ENCODE measurements around the gene TOPBP1.

DNA sequence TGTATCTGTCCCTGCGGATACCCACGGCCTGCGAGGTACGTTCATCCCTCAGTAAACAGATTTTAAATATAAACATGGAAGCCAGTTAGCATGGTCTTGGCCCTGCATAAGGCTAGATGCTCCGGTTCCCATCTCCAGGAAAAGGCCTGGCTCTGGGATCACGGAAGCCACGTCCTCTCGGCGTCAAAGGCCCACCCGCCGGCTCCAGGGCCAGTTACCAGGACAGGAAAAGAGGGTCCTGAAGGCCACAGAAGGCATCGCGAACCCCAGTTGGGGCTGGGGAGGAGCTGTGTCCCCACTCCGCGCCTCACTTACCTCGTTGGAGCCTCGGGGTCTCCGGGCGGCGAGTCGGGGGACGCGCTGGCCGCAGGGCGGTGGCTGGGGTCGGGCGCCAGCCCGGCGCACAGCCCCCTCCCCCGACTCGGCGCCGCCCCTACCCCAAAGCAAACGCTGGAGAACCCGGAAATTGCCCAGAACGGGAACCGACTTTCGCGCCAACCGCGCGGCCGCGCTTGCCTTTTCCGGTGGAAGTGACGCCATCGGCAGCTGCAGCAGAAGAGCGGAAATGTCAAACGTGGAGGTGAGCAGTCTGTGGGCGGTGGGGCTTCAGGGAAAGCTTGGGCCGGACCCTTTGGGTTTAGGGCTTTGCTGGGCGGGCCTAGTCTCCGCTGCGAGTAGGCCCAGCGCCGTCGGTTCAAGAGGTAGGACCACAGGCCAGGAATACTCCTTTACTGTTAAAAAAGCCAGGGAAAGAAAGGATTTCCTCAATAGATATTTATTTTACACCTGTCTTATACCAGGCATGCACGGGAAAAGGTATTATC is at the start of gene TOPBP1:
- TF ChIP-seq, protein P1, sequence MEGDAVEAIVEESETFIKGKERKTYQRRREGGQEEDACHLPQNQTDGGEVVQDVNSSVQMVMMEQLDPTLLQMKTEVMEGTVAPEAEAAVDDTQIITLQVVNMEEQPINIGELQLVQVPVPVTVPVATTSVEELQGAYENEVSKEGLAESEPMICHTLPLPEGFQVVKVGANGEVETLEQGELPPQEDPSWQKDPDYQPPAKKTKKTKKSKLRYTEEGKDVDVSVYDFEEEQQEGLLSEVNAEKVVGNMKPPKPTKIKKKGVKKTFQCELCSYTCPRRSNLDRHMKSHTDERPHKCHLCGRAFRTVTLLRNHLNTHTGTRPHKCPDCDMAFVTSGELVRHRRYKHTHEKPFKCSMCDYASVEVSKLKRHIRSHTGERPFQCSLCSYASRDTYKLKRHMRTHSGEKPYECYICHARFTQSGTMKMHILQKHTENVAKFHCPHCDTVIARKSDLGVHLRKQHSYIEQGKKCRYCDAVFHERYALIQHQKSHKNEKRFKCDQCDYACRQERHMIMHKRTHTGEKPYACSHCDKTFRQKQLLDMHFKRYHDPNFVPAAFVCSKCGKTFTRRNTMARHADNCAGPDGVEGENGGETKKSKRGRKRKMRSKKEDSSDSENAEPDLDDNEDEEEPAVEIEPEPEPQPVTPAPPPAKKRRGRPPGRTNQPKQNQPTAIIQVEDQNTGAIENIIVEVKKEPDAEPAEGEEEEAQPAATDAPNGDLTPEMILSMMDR (conservative IDR thresholded peaks at IDR 0.05; ENCODE audit: low read length): no peak
- no peak for TF ChIP-seq EZH2phosphoT487 (IDR thresholded peaks at IDR 0.05; ENCODE audit: borderline replicate concordance, low read depth, low read length)

Data from OCI-LY7 (cell line).